ENCODE measurements around the gene METTL27.
"Not testable (repeated sequence)": the region's sequence is repeated elsewhere in the genome, so short reads cannot be mapped to it uniquely, and the experiment has no call there.

METTL27 gene

GRCh38 chr7:73817121-73817520 is 25.2 kb downstream of the METTL27 start:
- FAIRE-seq: no peak

- no peak for FAIRE-seq
Observed at GRCh38 chr7:73815436-73815835, 26.9 kb downstream of the METTL27 start.

DNA sequence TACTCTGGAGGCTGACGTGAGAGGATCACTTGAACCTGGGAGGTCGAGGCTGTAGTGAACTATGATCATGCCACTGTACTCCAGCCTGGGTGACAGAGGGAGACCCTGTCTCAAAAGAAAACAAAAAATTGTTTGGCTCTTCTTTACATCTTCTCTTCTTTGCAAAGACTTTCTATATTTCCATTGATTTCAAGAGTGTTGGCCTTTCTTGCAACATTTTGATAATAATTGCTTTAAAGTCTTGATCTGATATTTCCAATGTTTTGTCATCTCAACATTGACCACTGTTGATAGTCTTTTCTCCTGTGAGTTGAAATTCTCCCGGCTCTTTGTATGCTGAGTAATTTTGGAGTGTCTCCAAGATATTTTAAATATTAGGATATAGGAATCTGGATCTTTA is 29.3 kb downstream of the METTL27 start:
- no peak for FAIRE-seq

DNA sequence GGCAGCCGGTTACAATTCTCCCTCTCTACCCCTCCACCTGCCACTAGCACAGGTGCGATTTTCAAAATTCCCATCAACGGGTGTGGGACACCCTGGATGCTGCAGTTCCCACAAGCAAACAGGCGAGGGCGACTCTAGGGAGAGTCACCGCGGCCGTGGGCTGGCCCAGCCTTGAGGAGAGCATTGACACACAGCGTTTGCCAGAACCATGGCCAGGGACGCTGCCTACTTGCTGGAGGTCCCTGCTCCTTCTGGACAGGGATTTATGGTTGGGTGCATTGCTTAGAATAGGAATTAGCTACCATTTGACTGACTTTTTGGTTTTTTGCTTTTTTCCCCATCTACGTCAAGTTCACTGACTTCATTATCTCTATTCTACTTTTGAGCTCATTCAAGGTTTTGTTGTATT is 30.6 kb downstream of the METTL27 start:
- FAIRE-seq: no peak

- no peak for FAIRE-seq
Observed at GRCh38 chr7:73810998-73811360, 31.3 kb downstream of the METTL27 start.

- no peak for FAIRE-seq
Observed at GRCh38 chr7:73809467-73809951, 32.8 kb downstream of the METTL27 start.

DNA sequence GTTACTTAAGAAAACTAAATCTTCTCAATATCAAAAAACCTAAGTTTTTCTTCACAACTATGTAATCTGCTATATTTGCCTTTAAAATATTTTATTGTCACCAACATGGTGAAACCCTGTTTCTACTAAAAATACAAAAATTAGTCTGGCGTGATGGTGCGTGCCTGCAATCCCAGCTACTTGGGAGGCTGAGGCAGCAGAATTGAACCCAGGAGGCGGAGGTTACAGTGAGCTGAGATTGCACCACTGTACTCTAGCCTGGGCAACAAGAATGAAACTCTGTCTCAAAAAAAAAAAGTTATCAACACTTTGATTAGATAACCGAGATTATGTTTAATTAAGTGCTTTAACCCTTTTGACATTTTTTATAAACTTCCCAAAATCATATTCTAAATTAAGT is 39.9 kb downstream of the METTL27 start:
- FAIRE-seq: no peak

DNA sequence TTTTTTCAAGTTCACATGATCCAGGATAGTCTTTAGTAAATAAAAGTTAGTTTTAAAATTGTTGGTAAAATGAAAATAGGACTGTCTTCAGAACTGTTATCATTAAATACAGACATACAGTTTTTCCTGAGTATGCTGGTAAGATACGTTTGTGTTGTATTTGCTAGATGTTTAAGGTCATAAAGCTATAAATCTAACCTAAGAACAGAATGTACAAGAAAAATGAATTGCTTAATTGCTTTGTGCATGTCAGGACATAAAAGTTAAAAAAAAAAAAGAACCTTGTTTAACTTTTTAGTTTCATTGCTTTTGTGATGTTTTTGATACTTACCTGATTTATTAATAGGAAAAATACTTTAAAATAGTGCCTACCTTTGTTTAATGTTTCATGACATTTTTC is 40.7 kb downstream of the METTL27 start:
- FAIRE-seq: no peak

- FAIRE-seq: no peak
Observed at GRCh38 chr7:73799282-73800141, 42.8 kb downstream of the METTL27 start.

GRCh38 chr7:73797176-73797575 is 45.1 kb downstream of the METTL27 start:
- FAIRE-seq: not testable (repeated sequence)

DNA sequence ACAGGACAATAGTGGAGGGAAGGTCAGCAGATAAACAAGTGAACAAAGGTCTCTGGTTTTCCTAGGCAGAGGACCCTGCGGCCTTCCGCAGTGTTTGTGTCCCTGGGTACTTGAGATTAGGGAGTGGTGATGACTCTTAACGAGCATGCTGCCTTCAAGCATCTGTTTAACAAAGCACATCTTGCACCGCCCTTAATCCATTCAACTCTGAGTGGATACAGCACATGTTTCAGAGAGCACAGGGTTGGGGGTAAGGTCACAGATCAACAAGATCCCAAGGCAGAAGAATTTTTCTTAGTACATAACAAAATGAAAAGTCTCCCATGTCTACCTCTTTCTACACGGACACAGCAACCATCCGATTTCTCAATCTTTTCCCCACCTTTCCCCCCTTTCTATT is 45.7 kb downstream of the METTL27 start:
- not testable (repeated sequence) for FAIRE-seq

DNA sequence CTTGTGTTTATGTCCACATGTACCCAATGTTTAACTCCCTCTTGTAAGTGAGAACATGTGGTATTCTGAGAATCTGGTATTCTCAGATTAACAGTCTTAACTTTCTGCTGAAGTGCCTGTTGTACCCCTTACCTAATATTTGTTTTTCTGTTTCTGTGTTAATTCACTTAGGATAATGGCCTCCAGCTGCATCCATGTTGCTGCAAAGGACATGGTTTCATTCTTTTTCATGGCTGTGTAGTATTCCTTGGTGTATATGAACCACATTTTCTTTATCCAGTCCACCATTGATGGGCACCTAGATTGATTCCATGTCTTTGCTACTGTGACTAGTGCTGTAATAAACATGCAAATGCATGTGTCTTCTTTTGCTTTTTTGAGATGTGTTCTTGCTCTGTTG is 47.1 kb downstream of the METTL27 start:
- FAIRE-seq: not testable (repeated sequence)

DNA sequence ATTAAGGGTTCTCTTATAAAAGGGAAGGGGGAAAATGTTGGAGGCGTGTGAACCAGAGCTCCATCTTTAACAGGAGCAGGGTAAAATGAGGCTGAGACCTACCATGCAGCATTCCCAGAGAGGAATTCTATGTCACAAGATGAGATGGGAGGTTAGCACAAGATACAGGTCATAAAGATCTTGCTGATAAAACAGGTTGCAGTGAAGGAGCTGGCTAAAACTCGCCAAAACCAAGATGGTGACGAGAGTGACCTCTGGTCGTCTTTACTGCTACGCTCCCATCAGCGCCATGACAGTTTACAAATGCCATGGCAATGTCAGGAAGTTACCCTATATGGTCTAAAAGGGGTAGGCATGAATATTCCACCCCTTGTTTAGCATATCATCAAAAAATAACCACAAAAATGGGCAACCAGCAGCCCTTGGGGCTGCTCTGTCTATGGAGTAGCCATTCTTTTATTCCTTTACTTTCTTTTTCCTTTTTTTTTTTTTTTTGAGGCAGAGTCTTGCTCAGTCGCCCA is 51.1 kb downstream of the METTL27 start:
- not testable (repeated sequence) for FAIRE-seq

- FAIRE-seq: no peak
Observed at GRCh38 chr7:73789051-73789450, 53.3 kb downstream of the METTL27 start.

- FAIRE-seq: not testable (repeated sequence)
Observed at GRCh38 chr7:73787786-73788048, 54.6 kb downstream of the METTL27 start.

DNA sequence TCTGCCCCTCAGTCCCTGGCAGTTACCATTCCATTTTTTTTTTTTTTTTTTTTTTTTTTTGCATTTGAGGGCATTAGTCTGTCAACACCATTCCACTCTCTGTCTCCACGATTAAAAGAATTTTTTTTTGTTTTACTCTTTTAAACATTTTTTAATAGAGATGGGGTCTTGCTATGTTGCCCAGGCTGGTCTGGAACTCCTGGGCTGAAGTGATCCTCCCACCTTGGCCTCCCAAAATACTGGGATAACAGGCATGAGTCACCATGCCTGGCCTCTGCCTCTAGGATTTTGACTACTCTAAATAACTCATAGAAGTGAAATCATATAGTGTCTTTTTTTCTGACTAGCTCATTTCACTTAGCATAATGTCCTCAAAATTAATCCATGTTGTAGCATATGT is 55.7 kb downstream of the METTL27 start:
- FAIRE-seq: no peak
